Esophagus muscularis mucosa (tissue), 4 donors: Measurements from ENCODE around the gene CDH22. TPM values are rescaled to one million over a fixed set of nuclear protein-coding genes. Genes with fewer than 3 reads are reported as not detected.

Experiments
- DNase-seq: peaks from one replicate; pipeline ENCODE4 v3.0.0-alpha.2; 2017; ENCODE audit errors: extremely low spot score
- H3K27ac ChIP-seq, 4 donors: fragments of 200-600 bp; sonication (generic); replicated peaks in 1 of 4; 1 replicate in 3 of 4; 2 replicates in 1 of 4; pipeline ENCODE4 v1.5.1; 2016 to 2019; ENCODE audit warnings: mild to moderate bottlenecking in 1 of 4
- H3K27me3 ChIP-seq, 4 donors: fragments of 200-600 bp; sonication (generic); one replicate each; pipeline versions ENCODE4 v1.5.1 to v1.6.0; 2016 to 2019
- H3K36me3 ChIP-seq, 4 donors: fragments of 200-600 bp; sonication (generic); one replicate each; pipeline ENCODE4 v1.5.1; 2016 to 2019
- H3K4me1 ChIP-seq, 4 donors: fragments of 200-600 bp; sonication (generic); one replicate each; pipeline ENCODE4 v1.5.1; 2016 to 2019
- H3K4me3 ChIP-seq, 4 donors: fragments of 200-600 bp; sonication (generic); 1 replicate in 2 of 4; 2 replicates in 2 of 4; pipeline ENCODE4 v1.5.1; 2016 to 2019; ENCODE audit warnings: mild to moderate bottlenecking in 4 of 4, moderate library complexity in 1 of 4
- H3K9me3 ChIP-seq, 4 donors: fragments of 200-600 bp; sonication (generic); 1 replicate in 3 of 4; 2 replicates in 1 of 4; pipeline ENCODE4 v1.5.1; 2016 to 2019
- EP300 ChIP-seq: sonication (generic); formaldehyde crosslinking; IDR thresholded peaks from one replicate; pipeline ENCODE4 v1.6.1; 2017; ENCODE audit warnings: antibody characterized with exemption
- POLR2A ChIP-seq: fragments of 450-650 bp; IDR thresholded peaks from one replicate; pipeline ENCODE4 v1.6.1; 2017; ENCODE audit warnings: antibody characterized with exemption, moderate library complexity, mild to moderate bottlenecking, low read depth
- POLR2AphosphoS5 ChIP-seq, 2 donors: sonication (generic); formaldehyde crosslinking; IDR thresholded peaks; one replicate each; pipeline ENCODE4 v1.6.1; 2017; ENCODE audit warnings: antibody characterized with exemption in 2 of 2
- WGBS: methylation state at CpG from one replicate; pipeline ENCODE4 v1.1.5; 2018; 5-methylcytosine and 5-hydroxymethylcytosine counted together
- intact Hi-C: fragments of 100-400 bp; cut with DNase I; formaldehyde crosslinking; loops from one replicate; pipeline ENCODE4 v1.15.1; 2023
- total RNA-seq, 4 donors: library from RNA; depleted of rRNA; stranded (reverse); fragments of >200 nt; gene quantifications; one replicate each; pipeline versions ENCODE4 v1.1.0 to v1.2.1, GENCODE V29; 2016
- TF ChIP-seq, protein P1 (sequence below), 3 experiments: fragments of 200-600 bp in 2 of 3; fragments of 450-650 bp in 1 of 3; sonication (generic) in 2 of 3; IDR thresholded peaks; one replicate each; pipeline ENCODE4 v1.5.1; 2017 to 2019; ENCODE audit warnings: antibody characterized with exemption in 3 of 3, mild to moderate bottlenecking in 2 of 3, moderate library complexity in 1 of 3

CDH22 gene
- total RNA-seq, 4 donors from 2014 or later = 0.17 to 0.69 (median 0.42) TPM; not detected in 1

DNA sequence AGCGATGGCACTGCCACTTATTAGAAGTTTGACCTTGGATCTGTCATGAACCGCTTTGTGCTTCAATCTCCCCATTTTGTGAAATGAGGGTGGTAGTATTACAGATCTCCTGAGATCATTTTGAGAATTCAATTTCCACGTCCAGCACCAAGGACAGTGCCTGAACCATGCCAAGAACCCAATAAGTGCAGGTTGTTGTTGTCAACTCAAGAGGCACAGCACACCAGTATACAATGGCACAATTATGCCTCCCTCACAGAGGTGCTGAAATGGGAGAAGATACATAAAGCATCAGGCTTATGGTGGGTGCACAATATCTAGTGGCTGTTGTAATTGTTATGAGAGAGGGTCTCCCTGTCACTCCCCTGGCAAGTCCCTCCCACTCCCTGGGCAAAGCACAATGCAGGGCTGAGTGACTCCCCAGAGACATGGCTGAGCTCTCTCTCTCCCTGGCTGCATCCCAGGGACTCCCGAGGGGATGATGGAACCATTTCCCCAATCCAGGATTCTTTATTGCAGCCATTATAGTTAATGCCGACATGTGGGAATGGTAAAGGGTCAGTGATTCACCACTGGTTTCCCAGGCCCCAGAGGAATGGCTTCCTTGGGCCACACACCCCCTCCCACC, 78.7 kb downstream of the CDH22 start:
- Histone ChIP-seq H3K36me3 (no peaks in the 10 kb centered on the region), H3K27me3 (peaks cover 0 to 78% (median 9%) of the 10 kb centered on the region in 4 donors), H3K4me3 (no peak overlapping the region), H3K27ac (no peak overlapping the region), H3K4me1 (no peaks in the 10 kb centered on the region), H3K9me3 (no peaks in the 10 kb centered on the region)
- TF ChIP-seq POLR2AphosphoS5 (IDR thresholded peaks at IDR 0.05) (no peak), EP300 (no peak), POLR2A (no peak)
- TF ChIP-seq, protein P1, sequence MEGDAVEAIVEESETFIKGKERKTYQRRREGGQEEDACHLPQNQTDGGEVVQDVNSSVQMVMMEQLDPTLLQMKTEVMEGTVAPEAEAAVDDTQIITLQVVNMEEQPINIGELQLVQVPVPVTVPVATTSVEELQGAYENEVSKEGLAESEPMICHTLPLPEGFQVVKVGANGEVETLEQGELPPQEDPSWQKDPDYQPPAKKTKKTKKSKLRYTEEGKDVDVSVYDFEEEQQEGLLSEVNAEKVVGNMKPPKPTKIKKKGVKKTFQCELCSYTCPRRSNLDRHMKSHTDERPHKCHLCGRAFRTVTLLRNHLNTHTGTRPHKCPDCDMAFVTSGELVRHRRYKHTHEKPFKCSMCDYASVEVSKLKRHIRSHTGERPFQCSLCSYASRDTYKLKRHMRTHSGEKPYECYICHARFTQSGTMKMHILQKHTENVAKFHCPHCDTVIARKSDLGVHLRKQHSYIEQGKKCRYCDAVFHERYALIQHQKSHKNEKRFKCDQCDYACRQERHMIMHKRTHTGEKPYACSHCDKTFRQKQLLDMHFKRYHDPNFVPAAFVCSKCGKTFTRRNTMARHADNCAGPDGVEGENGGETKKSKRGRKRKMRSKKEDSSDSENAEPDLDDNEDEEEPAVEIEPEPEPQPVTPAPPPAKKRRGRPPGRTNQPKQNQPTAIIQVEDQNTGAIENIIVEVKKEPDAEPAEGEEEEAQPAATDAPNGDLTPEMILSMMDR (IDR thresholded peaks at IDR 0.05) = no peak
- no peak for DNase-seq
- 25% methylated on average over 4 of the region's 5 CpGs for WGBS
- intact Hi-C loops = no loop called here

DNA sequence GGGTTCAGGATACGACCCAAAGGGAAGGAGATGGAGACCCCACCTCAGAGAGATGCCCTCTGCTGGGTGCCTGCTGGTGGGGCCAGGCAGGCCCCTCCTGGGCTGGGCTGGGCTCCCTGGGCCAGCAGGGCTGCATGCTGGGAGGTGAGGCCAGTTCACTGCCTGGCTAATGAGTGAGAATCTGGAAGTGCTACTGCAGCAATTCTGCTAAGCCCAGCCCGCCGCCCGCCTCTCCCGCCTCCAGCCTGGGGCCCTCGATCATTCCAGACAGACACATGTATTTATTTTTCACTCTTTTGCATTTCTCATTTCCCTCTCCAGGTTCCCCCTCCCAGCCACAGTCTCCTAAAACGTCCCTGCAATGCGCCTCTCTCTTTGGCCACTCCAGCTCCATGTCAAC, 79.6 kb downstream of the CDH22 start:
- DNase-seq = no peak
- peaks cover 0 to 4% (median 0%) of the 10 kb centered on the region in 4 donors for H3K4me1 ChIP-seq
- no peaks in the 10 kb centered on the region for H3K9me3 ChIP-seq
- no peak overlapping the region for H3K27ac ChIP-seq
- WGBS = 65% methylated on average over 8 of the region's 8 CpGs
- TF ChIP-seq, protein P1 (IDR thresholded peaks at IDR 0.05) = no peak
- TF ChIP-seq POLR2A (no peak), POLR2AphosphoS5 (IDR thresholded peaks at IDR 0.05) (no peak), EP300 (no peak)
- H3K36me3 ChIP-seq = no peaks in the 10 kb centered on the region
- no peak overlapping the region for H3K4me3 ChIP-seq
- intact Hi-C loops = no loop called here
- peaks cover 0 to 72% (median 9%) of the 10 kb centered on the region in 4 donors for H3K27me3 ChIP-seq

DNA sequence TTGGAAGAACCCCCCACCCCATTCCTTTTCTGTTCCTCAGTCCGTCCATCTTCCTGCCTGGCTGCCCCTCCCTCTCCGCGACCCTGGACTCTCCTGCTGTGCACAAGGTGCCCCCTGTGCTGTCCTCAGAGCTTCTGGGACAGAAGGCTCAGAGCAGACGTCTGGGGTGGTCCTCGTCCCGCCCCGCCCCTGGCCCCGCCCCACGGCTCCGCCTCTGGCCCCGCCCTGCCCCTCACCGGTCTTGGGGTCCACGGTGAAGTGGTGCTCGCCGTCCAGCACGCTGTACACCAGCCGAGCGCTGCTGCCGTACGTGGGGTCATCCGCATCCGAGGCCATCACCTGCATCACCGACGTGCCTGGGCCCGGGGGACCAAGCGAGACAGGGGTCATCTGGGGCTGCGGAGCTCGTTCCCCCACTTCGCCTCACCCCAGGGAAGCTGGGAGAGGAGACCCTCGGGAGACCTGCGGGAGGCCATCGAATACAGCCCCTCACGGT, 81.0 kb downstream of the CDH22 start:
- TF ChIP-seq, protein P1 (IDR thresholded peaks at IDR 0.05) = no peak
- TF ChIP-seq EP300 (no peak), POLR2A (no peak)
- intact Hi-C loops = no loop called here
- no peaks in the 10 kb centered on the region for H3K36me3 ChIP-seq
- WGBS = 57% methylated on average over 15 of the region's 33 CpGs
- H3K27ac ChIP-seq = no peak overlapping the region
- peaks cover 10 to 16% (median 12%) of the 10 kb centered on the region in 4 donors for H3K4me1 ChIP-seq
- H3K4me3 ChIP-seq = no peak overlapping the region
- DNase-seq = no peak
- H3K27me3 ChIP-seq = peaks cover 0 to 63% (median 9%) of the 10 kb centered on the region in 4 donors
- no peaks in the 10 kb centered on the region for H3K9me3 ChIP-seq

DNA sequence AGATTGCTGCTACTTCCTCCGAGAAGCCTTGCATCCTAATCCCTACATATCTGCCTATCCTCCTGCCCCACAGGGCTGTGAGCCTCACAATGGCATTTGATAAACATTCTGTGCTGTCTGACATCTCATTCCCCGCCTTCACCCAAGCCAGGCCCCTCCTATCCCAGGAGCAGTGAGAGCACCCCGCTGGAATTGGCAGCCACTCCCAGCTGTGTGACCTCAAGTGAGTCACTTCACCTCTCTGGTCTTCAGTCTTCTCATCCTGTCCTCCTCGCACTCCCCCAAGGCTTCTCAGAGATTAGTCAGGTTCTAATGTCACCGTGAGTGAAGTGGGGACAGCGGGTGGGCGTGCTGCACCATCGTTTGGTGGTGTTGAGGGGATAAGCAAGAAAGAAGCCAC, 81.7 kb downstream of the CDH22 start:
- Histone ChIP-seq H3K27ac (no peak overlapping the region), H3K9me3 (no peaks in the 10 kb centered on the region), H3K4me3 (no peak overlapping the region), H3K27me3 (peaks cover 0 to 58% (median 9%) of the 10 kb centered on the region in 4 donors), H3K36me3 (no peaks in the 10 kb centered on the region), H3K4me1 (peaks cover 12 to 22% (median 15%) of the 10 kb centered on the region in 4 donors)
- intact Hi-C loops = no loop called here
- no peak for DNase-seq
- WGBS = 55% methylated on average over 8 of the region's 8 CpGs
- TF ChIP-seq POLR2A (no peak), EP300 (no peak), POLR2AphosphoS5 (IDR thresholded peaks at IDR 0.05) (no peak)
- TF ChIP-seq, protein P1 (IDR thresholded peaks at IDR 0.05) = no peak
